SIG-M5 treated with dmso at 0.1 percent for 504 hours (cell line): ENCODE data around the gene GFPT2.

ENCODE experiments used
- DNase-seq: peaks from one replicate; lab custom pipeline; 2025; ENCODE audit not compliant: unreplicated experiment; lab: John Stamatoyannopoulos, UW

Gene GFPT2

DNA sequence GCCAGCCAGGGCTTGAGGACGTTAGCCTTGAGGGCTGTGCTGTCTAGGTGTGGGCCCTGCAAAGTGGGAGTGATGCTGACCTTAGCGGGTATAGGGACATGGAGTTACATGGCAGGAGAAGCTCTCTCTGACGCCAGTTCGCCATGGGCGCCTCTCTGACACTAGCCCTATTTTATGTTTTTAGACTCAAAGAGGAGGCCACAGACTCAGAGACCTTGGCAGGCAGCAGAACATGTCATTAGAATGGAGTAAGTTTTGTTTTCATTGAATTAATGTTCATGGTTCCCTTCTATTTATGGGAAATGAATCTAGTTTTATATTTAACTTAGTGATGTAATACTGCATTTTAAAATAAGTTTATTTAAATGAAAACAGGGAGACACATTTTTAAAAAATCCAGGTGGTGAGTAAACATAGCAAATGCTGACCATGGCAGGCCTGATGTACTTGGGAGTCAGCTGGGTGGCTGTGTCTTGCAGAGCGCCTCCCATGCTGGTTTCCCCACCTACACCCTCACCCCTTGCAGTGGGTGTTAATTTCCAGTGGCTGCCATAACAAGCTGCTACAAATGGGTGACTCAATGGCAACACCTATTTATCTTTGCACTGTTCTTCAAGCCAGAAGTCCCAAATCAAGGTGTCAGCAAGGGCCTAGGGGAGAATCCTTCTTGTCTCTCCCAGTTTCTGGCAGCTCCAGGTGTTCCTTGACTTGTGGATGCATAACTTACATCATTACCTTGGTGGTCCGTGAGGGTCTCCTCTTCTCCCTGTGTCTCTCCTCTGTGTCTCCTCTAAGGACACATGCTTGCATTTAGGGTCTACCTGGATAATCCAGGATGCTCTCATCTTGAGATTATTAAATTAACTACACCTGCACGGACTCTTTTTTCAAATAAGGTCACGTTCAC lies 25.6 kb upstream of the GFPT2 start:
- DNase-seq = no peak

DNA sequence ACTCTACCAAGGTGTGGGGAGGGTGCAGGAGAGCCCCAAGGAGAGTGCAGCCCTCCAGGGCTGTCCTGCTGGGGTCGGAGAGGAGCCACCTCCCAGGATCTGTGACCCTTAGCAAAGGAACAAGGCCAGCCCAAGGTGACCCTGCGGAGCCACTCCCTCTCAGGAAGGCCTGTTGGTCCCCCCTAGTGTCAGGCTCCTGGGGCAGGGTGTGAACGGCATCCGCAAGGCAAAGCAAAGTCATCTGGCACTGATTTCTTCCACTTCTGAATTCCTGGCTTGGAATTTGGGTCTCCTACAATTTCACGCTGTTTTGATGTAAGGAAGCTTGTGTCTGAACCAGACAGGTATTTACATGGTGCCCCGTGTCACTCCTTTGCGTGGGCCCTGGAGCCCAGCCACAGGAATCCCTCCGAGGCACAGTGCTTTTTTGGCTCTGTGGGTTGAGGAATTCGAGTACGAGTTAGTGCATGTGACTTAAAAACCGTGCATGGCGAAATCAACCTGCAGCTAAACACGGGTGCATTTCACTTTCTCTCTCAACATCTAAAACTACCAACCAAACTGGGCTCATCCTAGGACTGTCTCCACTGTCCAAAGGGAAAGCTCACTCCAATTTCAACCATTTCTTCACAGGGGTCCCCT lies 24.5 kb upstream of the GFPT2 start:
- no peak for DNase-seq

GRCh38 chr5:180376511-180376910 lies 23.4 kb upstream of the GFPT2 start:
- DNase-seq = no peak

GRCh38 chr5:180375955-180376354 lies 22.8 kb upstream of the GFPT2 start:
- no peak for DNase-seq

- no peak for DNase-seq
Observed at GRCh38 chr5:180375291-180375690, 22.2 kb upstream of the GFPT2 start.

GRCh38 chr5:180373870-180374269 lies 20.7 kb upstream of the GFPT2 start:
- DNase-seq = no peak

DNA sequence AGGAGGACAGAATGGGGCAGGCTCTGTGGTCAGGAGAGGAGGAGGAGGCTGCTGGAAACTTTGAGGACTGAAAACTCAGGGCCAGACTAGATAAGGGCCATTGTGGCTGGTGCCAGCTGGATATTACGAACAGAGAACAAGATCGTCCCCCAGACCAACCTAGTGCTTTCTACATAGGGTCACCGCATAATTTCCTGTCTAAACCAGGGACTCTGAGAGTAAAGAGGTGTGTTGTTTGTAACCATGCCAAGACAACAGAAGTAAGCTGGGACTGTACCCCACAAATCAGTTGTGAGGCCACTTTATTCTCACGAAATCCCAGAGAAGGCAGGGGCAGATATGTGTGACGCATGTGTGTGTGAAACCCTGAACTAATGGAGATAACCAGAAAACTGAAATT lies 20.3 kb upstream of the GFPT2 start:
- DNase-seq = no peak

- DNase-seq = no peak
Observed at GRCh38 chr5:180371949-180372348, 18.8 kb upstream of the GFPT2 start.

- DNase-seq = no peak
Observed at GRCh38 chr5:180370861-180371641, 17.9 kb upstream of the GFPT2 start.

- no peak for DNase-seq
Observed at GRCh38 chr5:180367991-180368390, 14.9 kb upstream of the GFPT2 start.

DNA sequence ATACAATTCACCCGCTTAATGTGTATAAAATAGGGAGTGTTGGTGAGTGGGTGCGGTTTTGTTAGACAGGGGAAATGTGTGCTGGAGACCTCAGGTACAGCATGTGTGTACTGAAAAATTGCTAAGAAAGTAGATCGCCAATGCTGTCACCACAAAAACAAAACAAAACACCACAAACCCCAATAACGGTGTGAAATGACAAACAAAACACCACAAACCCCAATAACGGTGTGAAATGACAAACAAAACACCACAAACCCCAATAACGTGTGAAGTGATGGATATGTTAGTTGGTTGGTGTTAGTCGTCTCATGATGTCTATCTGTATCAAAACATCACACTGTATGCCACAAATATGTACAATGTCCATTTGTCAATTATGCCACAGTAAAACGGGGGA lies 14.2 kb upstream of the GFPT2 start:
- no peak for DNase-seq

DNA sequence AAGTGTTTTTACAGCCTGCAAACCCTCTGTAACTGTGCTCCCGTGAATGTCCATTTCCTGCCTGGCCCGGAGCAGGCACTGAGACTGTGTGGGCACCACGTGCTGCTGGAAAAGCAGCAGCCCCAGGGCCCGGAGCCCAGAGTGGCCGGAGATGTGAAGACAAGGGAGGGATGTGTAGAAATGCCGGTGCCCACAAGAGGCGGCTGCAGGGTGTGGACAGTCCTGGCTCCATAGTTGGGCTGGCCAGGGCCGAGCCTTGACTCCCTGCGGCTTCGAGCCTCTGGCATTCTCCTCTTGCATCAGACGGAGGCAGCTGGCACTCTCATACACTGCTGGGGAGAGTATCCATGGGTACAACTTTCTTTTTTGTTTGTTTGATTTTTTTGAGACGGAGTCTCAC lies 13.2 kb upstream of the GFPT2 start:
- no peak for DNase-seq

DNA sequence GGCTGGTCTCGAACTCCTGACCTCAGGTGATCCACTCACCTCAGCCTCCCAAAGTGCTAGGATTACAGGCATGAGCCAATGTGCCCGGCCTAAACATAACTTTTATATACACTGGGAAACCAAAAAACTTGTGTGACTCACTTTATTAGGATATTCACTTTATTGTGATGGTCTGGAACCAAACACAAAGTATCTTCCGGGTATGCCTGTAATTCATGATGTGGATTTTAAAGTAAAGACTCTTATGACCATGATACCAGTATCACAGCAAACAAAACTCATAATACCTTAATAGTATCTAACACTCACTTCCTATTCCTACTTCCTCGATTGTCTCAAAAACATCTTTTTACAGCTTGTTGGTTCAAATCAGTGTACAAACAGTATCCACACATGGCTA lies 12.7 kb upstream of the GFPT2 start:
- no peak for DNase-seq

DNA sequence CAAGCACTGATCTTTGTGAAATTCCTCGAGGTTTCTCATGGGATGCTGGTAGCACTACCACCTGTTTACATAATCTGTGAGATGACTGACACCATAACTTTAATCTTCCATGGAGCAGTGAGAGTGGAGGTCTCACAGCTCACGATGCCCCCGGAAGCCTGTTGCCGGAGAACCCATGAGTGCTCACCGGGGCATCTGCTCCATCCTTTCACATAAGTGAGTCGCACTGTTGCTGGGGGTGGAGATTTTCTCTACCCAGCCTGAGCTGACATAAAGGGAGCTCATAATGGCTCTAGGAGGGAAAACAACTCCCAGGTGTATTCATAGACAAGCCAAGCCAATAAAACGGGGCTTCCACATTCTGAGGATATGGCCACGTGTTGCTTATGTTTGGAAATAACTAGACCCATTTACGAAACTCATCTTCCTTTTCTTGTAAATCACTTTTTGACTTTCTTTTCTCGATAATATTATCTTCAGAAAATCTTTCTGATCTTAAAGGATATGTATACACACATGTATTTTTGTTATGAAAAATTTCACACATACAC lies 11.2 kb upstream of the GFPT2 start:
- no peak for DNase-seq

- no peak for DNase-seq
Observed at GRCh38 chr5:180360078-180360957, 7.2 kb upstream of the GFPT2 start.

DNA sequence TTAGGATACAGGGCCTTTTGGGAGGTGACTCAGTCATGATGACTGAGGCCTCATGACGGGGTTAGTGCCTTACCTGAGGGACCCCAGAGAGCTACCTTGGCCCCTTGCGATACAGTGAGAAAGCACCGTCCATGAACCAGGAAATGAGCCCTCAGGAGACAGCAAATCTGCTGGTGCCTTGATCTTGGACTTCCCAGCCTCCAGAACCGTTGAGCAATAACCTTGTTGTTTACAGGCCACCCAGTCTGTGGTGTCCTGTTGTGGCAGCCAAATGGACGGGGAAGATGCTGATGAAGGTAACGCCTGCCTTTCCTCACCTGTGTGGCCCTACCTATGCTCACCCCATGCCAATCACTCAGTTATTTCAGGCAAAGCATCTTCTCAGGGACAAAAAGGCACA lies 5.6 kb upstream of the GFPT2 start:
- no peak for DNase-seq

GRCh38 chr5:180358179-180358578 lies 5.0 kb upstream of the GFPT2 start:
- no peak for DNase-seq

GRCh38 chr5:180354966-180355365 lies 1.8 kb upstream of the GFPT2 start:
- DNase-seq = no peak

DNA sequence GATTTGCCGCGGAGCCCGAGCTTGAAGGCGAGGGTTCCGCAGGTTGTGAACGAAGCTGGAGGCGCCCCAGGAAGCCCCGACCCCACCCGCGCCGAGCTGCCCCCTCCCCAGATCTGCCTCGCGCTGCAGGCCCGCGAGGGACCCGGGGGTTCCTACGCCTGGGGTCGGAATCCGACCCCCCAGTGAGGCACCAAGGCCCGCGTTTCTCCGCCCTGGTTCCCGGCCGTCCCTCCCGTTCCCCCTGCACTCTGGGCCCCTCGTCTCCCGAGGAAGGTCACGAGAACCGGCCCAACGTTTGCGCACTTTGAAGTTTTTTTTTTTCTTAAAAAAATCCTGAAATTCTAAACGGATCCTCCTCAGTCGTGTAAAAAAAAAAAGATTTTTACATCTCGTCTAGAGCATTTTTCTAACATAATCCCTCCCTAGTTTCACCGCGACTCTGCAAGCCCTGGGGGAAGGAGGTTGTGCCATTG lies 880 bp upstream of the GFPT2 start:
- no peak for DNase-seq
